ENCODE measurements around the gene OSTN.
A peak's percentile ranks its signal among the peaks of the same experiment; 100 is the strongest.
"Not testable (repeated sequence)": the region's sequence is repeated elsewhere in the genome, so short reads cannot be mapped to it uniquely, and the experiment has no call there.

Gene OSTN

DNA sequence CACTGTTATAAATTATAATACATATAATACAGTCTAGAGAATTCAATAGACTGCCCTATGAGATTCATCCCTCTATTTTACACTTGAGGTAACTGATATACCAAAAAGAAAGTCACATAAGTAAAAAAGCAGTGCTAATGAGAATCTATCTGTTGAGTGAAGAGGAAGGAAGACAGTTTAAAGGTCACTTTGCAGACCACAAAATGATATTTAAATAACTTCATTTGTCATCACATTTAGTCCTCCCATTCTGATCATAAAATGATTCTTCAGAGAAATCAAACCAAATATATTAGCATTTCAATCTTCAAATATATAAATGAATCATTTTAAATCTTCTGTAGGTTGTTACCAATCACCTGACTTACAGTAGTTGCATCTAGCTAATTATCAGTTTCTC lies 69.7 kb downstream of the OSTN start:
- DNase-seq: no peak

- no peak for DNase-seq
These were observed 70.4 kb downstream of the OSTN start for GRCh38 chr3:191269289-191270085.

DNA sequence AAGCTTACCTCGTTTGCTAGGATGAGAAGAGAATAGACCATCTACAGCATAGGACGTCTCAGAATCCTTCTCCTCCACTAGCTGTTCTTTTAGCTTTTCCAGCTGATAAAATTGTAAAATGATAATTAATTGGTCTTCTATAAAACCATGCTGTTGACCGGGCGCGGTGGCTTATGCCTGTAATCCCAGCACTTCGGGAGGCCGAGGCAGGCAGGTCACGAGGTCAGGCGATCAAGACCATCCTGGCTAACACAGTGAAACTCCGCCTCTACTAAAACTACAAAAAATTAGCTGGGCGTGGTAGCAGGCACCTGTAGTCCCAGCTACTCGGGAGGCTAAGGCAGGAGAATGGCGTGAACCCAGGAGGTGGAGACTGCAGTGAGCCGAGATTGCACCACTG lies 76.2 kb downstream of the OSTN start:
- DNase-seq: not testable (repeated sequence)

DNA sequence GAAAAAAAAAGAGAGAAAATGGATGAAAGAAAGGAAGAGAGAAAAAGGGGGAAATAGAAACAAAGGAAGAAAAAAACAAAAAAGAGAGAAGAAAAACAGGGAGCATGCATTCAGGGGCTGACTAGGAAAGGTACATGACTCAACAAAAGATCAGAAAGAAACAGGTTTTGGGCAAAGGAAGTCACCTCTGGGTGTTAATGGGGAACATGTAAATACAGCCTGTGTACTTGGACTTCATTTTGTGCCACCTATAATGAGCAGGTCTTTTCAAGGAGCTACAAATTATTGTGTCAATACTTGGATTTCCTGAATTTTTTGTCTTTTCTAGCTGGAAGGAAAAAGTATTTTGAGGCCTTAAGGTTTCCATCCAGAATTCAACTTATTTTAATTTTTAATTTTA lies 76.7 kb downstream of the OSTN start:
- no peak for DNase-seq

DNA sequence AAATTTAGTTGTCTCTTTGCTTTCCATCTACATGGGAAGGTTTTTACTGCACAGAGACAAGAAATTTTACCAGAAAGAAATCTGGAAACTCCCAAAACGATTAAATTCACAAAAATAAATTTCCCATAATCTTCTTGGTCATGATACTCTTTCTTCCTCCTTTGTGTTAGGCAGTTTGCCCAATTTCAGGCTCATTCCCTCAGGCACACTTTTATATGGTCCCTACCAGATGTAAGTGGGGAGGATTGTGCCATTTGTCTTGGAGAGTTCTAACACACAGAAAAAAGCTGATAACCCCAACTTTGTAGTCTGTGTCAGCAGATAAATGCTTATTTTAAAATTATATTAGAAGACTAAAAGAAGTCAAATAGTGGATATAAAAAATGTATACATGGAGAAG lies 81.1 kb downstream of the OSTN start:
- DNase-seq: no peak

- no peak for DNase-seq
These were observed 81.8 kb downstream of the OSTN start for GRCh38 chr3:191280882-191281281.

GRCh38 chr3:191282251-191283185 lies 83.5 kb downstream of the OSTN start:
- peak; percentile 34 for DNase-seq

GRCh38 chr3:191283400-191283799 lies 84.4 kb downstream of the OSTN start:
- DNase-seq: no peak

- no peak for DNase-seq
These were observed 91.4 kb downstream of the OSTN start for GRCh38 chr3:191290311-191291025.

DNA sequence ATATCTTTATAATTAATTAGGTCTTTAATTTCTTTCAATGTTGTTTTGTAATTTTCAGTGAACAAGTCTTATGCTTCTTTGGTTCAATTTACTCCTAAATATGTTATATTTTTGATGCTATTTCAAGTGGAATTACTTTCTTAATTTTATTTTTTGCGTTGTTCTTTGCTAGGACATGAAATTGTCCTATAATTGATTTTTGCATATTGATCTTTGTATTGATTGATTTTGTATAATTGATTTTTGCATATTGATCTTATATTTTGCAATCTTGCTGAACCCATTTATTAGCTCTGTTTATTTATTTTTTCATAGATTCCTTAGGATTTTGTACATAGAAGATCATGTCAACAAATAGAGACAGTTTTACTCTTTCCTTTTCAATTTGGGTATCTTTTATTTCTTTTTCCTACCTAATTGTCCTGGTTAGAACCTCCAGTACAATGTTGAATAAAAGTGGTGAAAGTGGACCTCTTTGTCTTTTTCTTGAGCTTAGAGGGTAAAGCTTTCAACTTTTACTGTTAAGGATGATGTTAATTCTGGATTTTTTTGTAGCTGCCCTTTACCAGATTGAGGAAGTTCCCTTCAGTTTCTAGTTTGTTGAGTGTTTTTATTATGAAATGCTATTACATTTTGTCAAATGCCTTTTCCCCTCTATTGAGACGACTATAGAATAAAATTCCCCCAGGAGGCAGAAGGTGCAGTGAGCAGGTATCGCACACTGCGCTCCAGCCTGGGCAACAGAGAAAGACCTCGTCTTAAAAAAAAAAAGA lies 93.4 kb downstream of the OSTN start:
- no peak for DNase-seq

DNA sequence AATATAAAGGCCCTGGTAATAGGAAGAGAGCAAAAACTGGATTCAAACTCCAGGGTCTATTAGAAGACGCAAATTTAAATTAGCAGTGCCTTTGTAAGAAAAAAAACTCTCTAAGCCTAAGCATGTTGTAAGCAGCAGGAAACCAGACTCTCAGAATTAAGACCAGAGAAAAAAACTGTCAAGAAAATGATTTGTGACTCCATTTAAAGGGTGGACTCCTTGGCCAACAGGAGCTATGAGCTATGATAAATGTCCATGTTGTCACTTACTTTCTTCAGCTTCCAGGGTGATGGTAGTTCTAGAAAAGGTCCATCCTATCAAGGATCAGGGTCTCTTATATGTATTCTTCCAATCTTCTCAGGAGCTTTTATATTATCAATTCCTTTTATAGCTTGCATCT lies 95.2 kb downstream of the OSTN start:
- no peak for DNase-seq

DNA sequence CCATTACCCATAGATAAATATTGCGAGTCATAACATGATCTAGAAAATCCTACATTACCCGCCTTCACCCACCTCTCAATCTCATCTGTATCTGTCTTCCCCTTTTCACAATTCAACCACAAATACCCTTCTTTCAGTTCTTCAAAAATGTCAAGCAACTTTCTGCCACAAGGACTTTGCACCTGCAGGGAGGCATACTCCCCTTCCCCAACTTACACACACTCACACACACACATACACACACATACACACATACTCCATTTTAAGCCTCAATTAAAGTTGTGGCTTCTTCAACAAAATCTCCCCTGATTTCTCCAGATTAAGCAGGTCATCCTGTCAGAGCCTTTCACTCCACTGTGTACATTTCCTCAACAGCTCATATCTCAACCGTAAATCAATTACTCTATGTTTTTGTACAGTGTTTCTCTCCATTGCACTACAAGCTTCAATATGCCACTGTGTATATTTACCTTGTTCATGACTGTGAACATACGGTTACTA lies 97.0 kb downstream of the OSTN start:
- no peak for DNase-seq

DNA sequence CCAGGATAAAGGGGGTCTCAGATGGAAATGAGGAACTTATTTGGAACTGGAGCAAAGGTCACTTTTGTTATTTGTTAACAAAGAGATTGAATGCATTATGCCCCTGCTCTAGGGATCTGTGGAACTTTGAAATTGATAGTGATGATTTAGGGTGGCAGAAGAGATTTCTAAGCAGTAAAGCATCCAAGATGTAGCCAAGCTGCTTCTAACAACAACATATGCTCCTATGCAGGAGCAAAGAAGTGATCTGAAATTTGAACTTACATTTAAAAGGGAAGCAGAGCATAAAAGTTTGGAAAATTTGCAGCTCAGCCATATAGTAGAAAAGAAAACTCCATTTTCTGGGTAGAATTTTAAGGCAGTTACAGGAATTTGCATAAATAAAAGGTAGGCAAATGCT lies 99.8 kb downstream of the OSTN start:
- no peak for DNase-seq

DNA sequence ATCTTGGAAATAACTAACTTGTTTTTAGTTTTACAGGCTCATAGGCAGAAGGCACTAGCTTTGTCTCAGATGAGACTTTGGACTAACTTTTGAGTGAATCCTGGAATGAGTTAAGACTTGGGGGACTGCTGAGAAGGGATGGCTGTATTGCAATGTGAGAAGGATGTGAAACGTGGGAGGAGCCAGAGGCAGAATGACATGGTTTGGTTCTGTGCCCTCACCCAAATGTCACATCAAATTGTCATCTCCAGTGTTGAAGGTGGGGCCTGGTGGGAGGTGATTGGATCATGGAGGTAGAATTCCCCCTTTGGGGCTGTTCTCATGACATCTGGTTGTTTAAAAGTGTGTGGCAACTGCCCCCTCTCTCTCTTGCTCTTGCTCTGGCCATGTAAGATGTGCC lies 101.4 kb downstream of the OSTN start:
- no peak for DNase-seq

GRCh38 chr3:191301017-191301416 lies 102.0 kb downstream of the OSTN start:
- no peak for DNase-seq

DNA sequence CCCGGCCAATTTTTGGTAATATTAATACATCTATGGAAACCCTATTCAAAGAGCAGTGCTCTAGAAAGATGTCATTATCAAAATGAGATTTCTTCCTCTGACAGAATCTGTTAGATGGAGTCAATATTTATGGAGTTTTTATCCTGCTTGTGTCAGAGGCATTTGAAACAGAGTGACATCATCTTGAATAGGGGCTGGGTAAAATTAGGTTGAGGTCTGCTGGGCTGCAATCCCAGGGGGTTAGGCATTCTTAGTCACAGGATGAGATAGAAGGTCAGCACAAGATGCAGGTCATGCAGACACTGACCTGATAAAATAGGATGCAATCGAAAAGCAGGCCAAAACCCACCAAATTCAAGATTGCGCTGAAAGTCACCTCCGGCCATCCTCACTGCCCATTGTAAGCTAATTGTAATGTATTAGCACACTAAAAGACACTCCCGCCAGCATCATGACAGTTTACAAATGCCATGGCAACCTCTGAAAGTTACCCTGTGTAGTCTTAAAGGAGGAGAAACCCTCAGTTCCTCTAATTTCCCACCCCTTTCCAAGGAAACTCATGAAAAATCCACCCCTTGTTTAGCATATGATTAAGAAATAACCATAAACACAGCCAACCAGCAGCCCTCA lies 102.9 kb downstream of the OSTN start:
- DNase-seq: no peak

DNA sequence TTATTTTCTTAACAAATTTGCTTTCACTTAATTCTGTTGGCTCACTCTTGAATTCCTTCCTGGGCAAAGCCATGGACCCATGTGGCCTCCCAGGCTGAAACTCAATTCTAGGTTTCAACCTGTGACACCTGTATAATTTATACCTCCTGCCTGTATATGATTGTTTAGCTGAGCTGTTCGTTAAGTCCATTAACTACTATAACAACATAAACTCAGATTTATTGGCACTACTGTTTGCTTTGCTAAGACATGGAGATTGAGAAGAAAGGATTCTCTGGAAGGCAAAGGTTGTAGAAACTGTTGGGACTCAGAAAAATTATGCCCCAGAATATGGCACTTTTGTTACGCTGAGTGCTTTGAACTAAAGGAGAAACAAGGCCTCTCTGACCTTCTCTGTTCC lies 103.4 kb downstream of the OSTN start:
- no peak for DNase-seq

DNA sequence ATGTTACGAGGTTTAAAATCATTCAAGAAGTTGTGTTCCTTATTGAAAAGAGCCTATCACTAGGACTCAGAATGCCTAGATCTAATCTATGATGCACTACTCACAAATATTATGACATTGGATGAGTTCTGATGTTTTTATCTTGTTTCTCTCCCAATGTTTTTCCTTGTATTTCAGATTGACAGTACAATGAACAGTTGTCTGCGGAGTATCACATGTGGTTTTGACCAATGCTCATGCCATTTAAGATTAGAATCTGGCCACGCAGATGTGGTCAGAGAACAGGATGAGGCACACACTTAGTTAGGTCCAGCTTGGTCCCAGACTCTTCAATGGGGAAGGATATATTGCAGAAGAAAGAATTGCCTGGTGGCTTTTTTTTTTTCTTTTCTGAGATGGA lies 104.6 kb downstream of the OSTN start:
- DNase-seq: no peak

DNA sequence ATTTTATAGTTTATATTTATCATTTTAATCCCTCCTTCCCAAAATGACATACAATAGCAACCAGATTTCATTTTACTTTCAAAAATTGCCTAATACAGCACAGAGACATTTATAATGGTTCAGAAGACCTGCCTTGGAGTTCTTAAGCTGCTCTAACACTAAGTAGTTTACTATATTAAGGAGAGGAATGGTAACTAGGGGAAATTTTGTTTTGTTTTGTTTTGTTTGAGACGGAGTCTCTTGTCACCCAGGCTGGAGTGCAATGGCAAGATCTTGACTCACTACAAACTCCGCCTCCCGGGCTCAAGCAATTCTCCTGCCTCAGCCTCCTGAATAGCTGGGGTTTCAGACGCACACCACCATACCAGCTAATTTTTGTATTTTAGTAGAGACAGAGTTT lies 107.4 kb downstream of the OSTN start:
- DNase-seq: no peak

GRCh38 chr3:191307341-191307740 lies 108.3 kb downstream of the OSTN start:
- no peak for DNase-seq

DNA sequence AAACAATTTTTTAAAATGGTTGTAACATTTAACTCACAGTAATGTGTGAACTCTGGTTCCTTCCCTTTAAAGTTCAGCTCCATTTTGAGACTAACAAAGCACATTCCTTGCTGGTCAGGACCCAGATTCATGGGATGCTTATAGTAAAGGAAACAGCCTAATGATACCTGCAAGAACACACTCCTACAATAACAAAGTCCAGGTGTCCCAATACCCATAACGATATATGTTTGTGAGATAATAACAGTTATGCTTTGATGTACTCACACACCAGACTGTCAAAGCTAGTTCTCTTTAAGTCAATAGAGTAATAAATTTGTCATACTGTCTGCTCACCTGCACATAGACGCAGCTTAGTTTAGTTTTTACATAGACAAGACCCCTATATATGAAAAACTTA lies 114.3 kb downstream of the OSTN start:
- no peak for DNase-seq
